ENCODE measurements around the gene TGM5.

TGM5 gene

DNA sequence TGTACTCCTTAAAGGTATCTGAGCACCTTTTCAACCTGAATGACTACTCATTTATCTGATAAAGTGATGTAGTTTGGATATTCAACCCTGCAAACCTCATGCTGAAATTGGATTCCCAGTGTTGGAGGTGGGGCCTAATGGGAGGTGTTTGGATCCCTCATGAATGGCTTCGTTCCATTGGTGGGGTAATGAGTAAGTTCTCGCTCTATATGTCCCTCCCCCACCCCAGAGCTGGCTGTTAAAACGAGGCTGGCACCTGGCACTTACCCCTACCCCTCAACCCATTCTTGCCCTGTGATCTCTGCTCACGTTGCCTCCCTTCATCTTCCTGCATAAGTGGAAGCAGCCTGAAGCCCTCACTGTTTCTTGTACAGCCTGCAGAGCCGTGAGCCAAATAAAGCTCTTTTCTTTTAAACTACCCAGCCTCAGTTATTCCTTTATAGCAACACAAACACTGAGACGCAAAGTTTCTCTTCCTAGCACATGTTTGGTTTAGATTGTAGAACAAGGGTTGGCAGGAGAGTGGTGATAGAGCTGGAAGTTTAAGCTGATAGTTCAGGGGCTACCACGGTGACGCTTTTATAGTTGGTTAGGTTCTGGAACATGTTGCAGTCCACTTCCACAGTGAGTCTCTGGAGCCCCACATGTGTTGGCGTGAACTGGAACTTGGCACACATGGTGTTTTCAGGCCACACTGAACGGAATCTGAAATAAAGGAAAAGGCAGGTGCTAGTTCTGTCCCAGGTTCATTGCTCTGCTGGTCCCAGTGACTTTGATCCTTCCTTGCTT is 69.8 kb downstream of the TGM5 start:
- Histone ChIP-seq H3K9me3 (ENCODE audit: insufficient read depth, low read length) (no peaks in the 10 kb centered on the region), H3K27me3 (ENCODE audit: low read length) (no peaks in the 10 kb centered on the region), H3K27ac (ENCODE audit: low read depth, low read length) (no peak overlapping the region), H3K79me2 (ENCODE audit: insufficient read depth, low read length) (no peaks in the 10 kb centered on the region), H4K20me1 (ENCODE audit: low read depth, low read length) (no peaks in the 10 kb centered on the region), H3K9me2 (replicated peaks; ENCODE audit: insufficient read depth, low read length) (no peaks in the 10 kb centered on the region), H3K36me3 (ENCODE audit: low read length) (peaks cover 28% of the 10 kb centered on the region; the same call in 1 of the 2 replicates), H3F3A (ENCODE audit: insufficient read depth) (0 out of 2 replicates have a peak, but pooled peaks cover 5% of the 10 kb centered on the region), H3K9ac (ENCODE audit: low read length) (no peak overlapping the region), H3K4me3 (ENCODE audit: insufficient read depth, low read length, poor library complexity, severe bottlenecking) (no peak overlapping the region), H2AFZ (ENCODE audit: low read depth, low read length, severe bottlenecking) (no peak overlapping the region), H3K4me2 (ENCODE audit: low read depth, low read length, poor library complexity, severe bottlenecking) (no peak overlapping the region)
- TF ChIP-seq, protein P1, sequence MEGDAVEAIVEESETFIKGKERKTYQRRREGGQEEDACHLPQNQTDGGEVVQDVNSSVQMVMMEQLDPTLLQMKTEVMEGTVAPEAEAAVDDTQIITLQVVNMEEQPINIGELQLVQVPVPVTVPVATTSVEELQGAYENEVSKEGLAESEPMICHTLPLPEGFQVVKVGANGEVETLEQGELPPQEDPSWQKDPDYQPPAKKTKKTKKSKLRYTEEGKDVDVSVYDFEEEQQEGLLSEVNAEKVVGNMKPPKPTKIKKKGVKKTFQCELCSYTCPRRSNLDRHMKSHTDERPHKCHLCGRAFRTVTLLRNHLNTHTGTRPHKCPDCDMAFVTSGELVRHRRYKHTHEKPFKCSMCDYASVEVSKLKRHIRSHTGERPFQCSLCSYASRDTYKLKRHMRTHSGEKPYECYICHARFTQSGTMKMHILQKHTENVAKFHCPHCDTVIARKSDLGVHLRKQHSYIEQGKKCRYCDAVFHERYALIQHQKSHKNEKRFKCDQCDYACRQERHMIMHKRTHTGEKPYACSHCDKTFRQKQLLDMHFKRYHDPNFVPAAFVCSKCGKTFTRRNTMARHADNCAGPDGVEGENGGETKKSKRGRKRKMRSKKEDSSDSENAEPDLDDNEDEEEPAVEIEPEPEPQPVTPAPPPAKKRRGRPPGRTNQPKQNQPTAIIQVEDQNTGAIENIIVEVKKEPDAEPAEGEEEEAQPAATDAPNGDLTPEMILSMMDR (IDR thresholded peaks at IDR 0.05; ENCODE audit: insufficient read depth, low read length, poor library complexity, severe bottlenecking), result no peak
- TF ChIP-seq EZH2phosphoT487 (conservative IDR thresholded peaks at IDR 0.05; ENCODE audit: low read length), result no peak

DNA sequence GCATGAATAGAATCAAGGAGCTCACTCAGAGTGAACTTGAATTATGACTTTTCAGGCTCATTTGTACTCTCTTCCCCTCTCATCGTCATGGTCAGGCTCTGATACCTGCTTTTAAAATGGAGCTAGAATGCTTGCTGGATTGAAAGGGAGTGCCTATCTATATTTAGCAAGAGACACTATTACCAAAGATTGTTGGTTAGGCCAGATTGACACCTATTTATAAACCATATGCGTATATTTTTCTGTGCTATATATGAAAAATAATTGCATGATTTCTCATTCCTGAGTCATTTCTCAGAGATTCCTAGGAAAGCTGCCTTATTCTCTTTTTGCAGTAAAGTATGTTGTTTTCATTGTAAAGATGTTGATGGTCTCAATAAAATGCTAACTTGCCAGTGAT is 71.9 kb downstream of the TGM5 start:
- Histone ChIP-seq H4K20me1 (ENCODE audit: low read depth, low read length) (no peaks in the 10 kb centered on the region), H3K36me3 (ENCODE audit: low read length) (peaks cover 34% of the 10 kb centered on the region; the same call in 1 of the 2 replicates)
- TF ChIP-seq EZH2phosphoT487 (conservative IDR thresholded peaks at IDR 0.05; ENCODE audit: low read length), result no peak
- TF ChIP-seq, protein P1 (IDR thresholded peaks at IDR 0.05; ENCODE audit: insufficient read depth, low read length, poor library complexity, severe bottlenecking), result no peak

DNA sequence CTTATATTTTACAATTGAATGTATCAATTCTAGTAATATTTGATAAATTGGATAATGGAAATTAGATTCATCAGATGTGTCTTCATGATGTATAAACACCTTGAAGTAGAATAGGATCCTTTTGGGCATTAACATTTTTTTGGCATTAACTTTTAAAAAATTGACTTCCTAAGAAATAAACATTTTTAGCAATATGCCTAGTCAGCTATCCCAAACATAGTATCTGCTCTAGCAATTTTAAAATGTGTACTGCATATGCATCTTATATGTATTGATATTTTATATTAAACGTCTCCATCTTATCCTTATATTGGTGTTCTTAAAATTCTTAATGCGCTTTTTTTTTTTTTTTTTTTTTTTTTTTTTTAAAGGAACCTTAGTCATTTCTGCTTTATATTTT is 73.0 kb downstream of the TGM5 start:
- no peak overlapping the region for H2AFZ ChIP-seq (ENCODE audit: low read depth, low read length, severe bottlenecking)
- no peak overlapping the region for H3K4me2 ChIP-seq (ENCODE audit: low read depth, low read length, poor library complexity, severe bottlenecking)
- TF ChIP-seq EZH2phosphoT487 (conservative IDR thresholded peaks at IDR 0.05; ENCODE audit: low read length), result no peak
- TF ChIP-seq, protein P1 (IDR thresholded peaks at IDR 0.05; ENCODE audit: insufficient read depth, low read length, poor library complexity, severe bottlenecking), result no peak
- H3K79me2 ChIP-seq (ENCODE audit: insufficient read depth, low read length), result no peaks in the 10 kb centered on the region
- no peaks in the 10 kb centered on the region for H3K27me3 ChIP-seq (ENCODE audit: low read length)
- H3K27ac ChIP-seq (ENCODE audit: low read depth, low read length), result no peak overlapping the region
- no peak overlapping the region for H3K9ac ChIP-seq (ENCODE audit: low read length)
- H3K9me2 ChIP-seq (replicated peaks; ENCODE audit: insufficient read depth, low read length), result no peaks in the 10 kb centered on the region
- H3F3A ChIP-seq (ENCODE audit: insufficient read depth), result 0 out of 2 replicates have a peak, but pooled peaks cover 5% of the 10 kb centered on the region
- H3K36me3 ChIP-seq (ENCODE audit: low read length), result peaks cover 34% of the 10 kb centered on the region; the same call in 1 of the 2 replicates
- H4K20me1 ChIP-seq (ENCODE audit: low read depth, low read length), result no peaks in the 10 kb centered on the region
- H3K9me3 ChIP-seq (ENCODE audit: insufficient read depth, low read length), result no peaks in the 10 kb centered on the region
- H3K4me3 ChIP-seq (ENCODE audit: insufficient read depth, low read length, poor library complexity, severe bottlenecking), result no peak overlapping the region

More for the DNA sequence above, 71.9 kb downstream of the TGM5 start:
- Histone ChIP-seq H3K4me2 (ENCODE audit: low read depth, low read length, poor library complexity, severe bottlenecking) (no peak overlapping the region), H3K9ac (ENCODE audit: low read length) (no peak overlapping the region), H3F3A (ENCODE audit: insufficient read depth) (0 out of 2 replicates have a peak, but pooled peaks cover 5% of the 10 kb centered on the region), H3K27ac (ENCODE audit: low read depth, low read length) (no peak overlapping the region), H3K79me2 (ENCODE audit: insufficient read depth, low read length) (no peaks in the 10 kb centered on the region), H2AFZ (ENCODE audit: low read depth, low read length, severe bottlenecking) (no peak overlapping the region), H3K9me2 (replicated peaks; ENCODE audit: insufficient read depth, low read length) (no peaks in the 10 kb centered on the region), H3K27me3 (ENCODE audit: low read length) (no peaks in the 10 kb centered on the region), H3K4me3 (ENCODE audit: insufficient read depth, low read length, poor library complexity, severe bottlenecking) (no peak overlapping the region), H3K9me3 (ENCODE audit: insufficient read depth, low read length) (no peaks in the 10 kb centered on the region)

Data from SU-DHL-6 (cell line).